Mesothelial cell of epicardium (in vitro differentiated cells): ENCODE data around the gene TMEM51. TPM values are rescaled to one million over a fixed set of nuclear protein-coding genes. Genes with fewer than 3 reads are reported as not detected.

ENCODE experiments used
- DNase-seq, 2 experiments: peaks; one replicate each; pipeline ENCODE4 v3.0.0; 2021; ENCODE audit warnings: low spot score in 2 of 2; ENCODE audit not compliant: unreplicated experiment in 2 of 2
- H3K27ac Mint-ChIP-seq: 2 replicates; pipeline ENCODE4 v1.8.0; 2021; ENCODE audit warnings: mixed read lengths
- H3K27me3 Mint-ChIP-seq: 2 replicates; pipeline ENCODE4 v1.8.0; 2021; ENCODE audit warnings: low read depth, mixed read lengths
- H3K36me3 Mint-ChIP-seq: 2 replicates; pipeline ENCODE4 v1.8.0; 2021; ENCODE audit warnings: mixed read lengths
- H3K4me1 Mint-ChIP-seq: 2 replicates; pipeline ENCODE4 v1.8.0; 2021; ENCODE audit warnings: mixed read lengths
- H3K4me3 Mint-ChIP-seq: 2 replicates; pipeline ENCODE4 v1.8.0; 2021; ENCODE audit warnings: mild to moderate bottlenecking, moderate library complexity, mixed read lengths
- H3K9me3 Mint-ChIP-seq: 2 replicates; pipeline ENCODE4 v1.8.0; 2021; ENCODE audit warnings: mixed read lengths
- CTCF ChIP-seq: fragments of 200-600 bp; sonication (generic); IDR thresholded peaks from one replicate; pipeline ENCODE4 v1.5.0; 2021; ENCODE audit warnings: antibody characterized with exemption; ENCODE audit not compliant: unreplicated experiment
- total RNA-seq: library from RNA; stranded (reverse); gene quantifications from 3 replicates; pipeline ENCODE4 v1.2.1, GENCODE V29; 2021

Gene TMEM51
- total RNA-seq, 1 donor from 2014 or later: 10.9 TPM

DNA sequence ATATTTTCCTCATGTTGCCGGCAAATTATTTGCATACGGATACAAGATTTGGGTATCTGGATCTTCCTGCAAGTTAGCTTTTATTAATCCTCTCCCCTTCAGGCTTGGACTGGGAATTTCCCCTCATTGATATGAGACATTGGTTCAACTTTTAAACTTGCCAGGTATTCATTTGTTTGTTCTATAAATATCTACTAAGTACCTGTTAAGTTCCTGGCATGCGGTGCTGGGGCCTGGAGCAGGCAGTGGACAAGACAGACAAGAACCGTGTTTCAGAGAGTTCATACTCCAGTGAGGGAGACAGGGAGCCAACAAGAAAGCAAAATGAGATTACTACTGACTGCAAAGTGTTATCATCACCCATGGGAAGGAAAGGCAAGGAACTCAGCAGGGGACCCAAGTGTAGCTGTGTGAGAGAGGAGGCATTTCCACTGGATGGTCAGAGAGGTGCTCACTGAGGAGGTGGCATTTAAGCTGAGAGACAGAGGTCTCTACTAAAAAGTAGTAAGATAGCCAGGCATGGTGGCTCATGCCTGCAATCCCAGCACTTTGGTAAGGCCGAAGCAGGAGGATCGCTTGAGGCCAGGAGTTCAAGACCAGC is 54.4 kb downstream of the TMEM51 start:
- peak overlapping the region; percentile 55 for H3K27ac Mint-ChIP-seq
- no peaks in the 10 kb centered on the region for H3K9me3 Mint-ChIP-seq
- H3K4me1 Mint-ChIP-seq: peaks cover 28% of the 10 kb centered on the region
- no peaks in the 10 kb centered on the region for H3K36me3 Mint-ChIP-seq
- no peak for DNase-seq
- H3K4me3 Mint-ChIP-seq: no peak overlapping the region
- no peaks in the 10 kb centered on the region for H3K27me3 Mint-ChIP-seq
- TF ChIP-seq CTCF: no peak

GRCh38 chr1:15210651-15211375 is 57.3 kb downstream of the TMEM51 start:
- DNase-seq: no peak
- no peak overlapping the region for H3K4me3 Mint-ChIP-seq
- no peak for TF ChIP-seq CTCF
- no peaks in the 10 kb centered on the region for H3K9me3 Mint-ChIP-seq
- no peaks in the 10 kb centered on the region for H3K27me3 Mint-ChIP-seq
- H3K27ac Mint-ChIP-seq: no peak overlapping the region
- peaks cover 50% of the 10 kb centered on the region for H3K4me1 Mint-ChIP-seq
- no peaks in the 10 kb centered on the region for H3K36me3 Mint-ChIP-seq

- no peaks in the 10 kb centered on the region for H3K27me3 Mint-ChIP-seq
- H3K36me3 Mint-ChIP-seq: no peaks in the 10 kb centered on the region
- H3K4me3 Mint-ChIP-seq: no peak overlapping the region
- peaks cover 48% of the 10 kb centered on the region for H3K4me1 Mint-ChIP-seq
- no peak for TF ChIP-seq CTCF
- no peak for DNase-seq
- H3K27ac Mint-ChIP-seq: no peak overlapping the region
- no peaks in the 10 kb centered on the region for H3K9me3 Mint-ChIP-seq
These were observed 57.9 kb downstream of the TMEM51 start for GRCh38 chr1:15211424-15211823.

DNA sequence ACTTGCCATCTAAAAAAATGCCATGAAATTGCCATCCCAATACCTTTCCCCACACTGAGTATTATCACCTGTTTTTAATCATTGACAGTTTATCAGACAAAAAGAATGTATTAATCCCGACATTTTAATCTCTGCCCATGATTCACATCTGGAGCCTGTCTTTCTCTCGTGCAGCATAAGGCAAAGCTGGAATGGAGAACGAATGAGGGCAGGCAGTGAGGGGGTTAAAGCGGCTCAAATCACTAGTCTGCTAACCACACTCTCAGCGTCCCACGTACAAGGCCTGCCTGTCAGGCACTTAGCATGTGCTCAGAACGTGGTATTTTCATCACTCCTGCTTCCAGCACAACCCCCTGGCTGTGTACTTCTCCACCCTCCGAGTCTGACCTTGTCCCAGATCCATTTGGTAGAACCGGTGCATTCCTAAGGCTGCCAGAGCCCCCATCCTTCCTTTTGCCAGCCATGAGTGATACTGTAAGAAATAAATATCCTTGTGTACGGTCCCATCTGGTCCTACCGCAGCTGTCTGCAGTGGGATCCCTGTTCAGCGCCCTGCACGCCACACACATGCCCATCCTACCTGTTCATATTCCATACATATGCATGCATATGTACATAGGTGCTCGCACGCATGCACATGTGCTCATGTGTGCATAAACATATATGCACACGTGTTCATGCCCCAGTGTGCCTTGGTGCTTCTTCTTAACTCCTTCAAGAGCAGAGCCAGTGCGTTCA is 58.8 kb downstream of the TMEM51 start:
- no peaks in the 10 kb centered on the region for H3K27me3 Mint-ChIP-seq
- H3K9me3 Mint-ChIP-seq: no peaks in the 10 kb centered on the region
- peak overlapping the region; percentile 99 for H3K27ac Mint-ChIP-seq
- H3K36me3 Mint-ChIP-seq: no peaks in the 10 kb centered on the region
- no peak overlapping the region for H3K4me3 Mint-ChIP-seq
- TF ChIP-seq CTCF: no peak
- DNase-seq: no peak
- H3K4me1 Mint-ChIP-seq: peaks cover 39% of the 10 kb centered on the region

DNA sequence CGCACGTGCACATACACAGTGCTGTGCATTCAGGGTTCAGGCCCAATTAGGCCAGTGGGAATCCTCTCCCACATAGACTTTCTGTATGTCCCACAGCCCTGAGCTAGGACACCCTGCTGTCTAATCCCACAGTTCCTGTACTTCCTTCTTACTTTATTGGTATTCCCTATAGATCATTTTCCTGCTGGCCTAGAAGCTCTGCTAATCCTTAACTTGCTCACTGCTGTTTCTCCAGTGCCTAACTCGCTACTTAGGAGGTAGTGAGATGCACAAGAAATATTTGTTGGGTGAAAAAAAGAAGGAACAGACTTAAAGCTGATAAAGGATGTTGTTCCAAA is 59.4 kb downstream of the TMEM51 start:
- Mint-ChIP-seq H3K4me3 (no peak overlapping the region), H3K27ac (peak overlapping the region; percentile 99), H3K36me3 (peaks cover 3% of the 10 kb centered on the region)

More for the DNA sequence above, 59.4 kb downstream of the TMEM51 start:
- H3K4me1 Mint-ChIP-seq: peaks cover 33% of the 10 kb centered on the region
- no peaks in the 10 kb centered on the region for H3K9me3 Mint-ChIP-seq
- TF ChIP-seq CTCF: no peak
- no peak for DNase-seq
- no peaks in the 10 kb centered on the region for H3K27me3 Mint-ChIP-seq
